Measurements from ENCODE around the gene BTF3. TPM values are rescaled to one million over a fixed set of nuclear protein-coding genes. Genes with fewer than 3 reads are reported as not detected.

BTF3 gene
- total and polyA plus RNA-seq, 2 donors (not counting 3 experiments of a cell fraction or from before 2014, with no cell fraction given), result 325 to 637 TPM

- TF ChIP-seq EZH2 (IDR thresholded peaks at IDR 0.05; ENCODE audit: borderline replicate concordance, low read depth, low read length, severe bottlenecking), result no peak
- TF ChIP-seq FOS (IDR thresholded peaks at IDR 0.05; ENCODE audit: borderline replicate concordance, insufficient read depth, low read length), result no peak
- no peak for TF ChIP-seq JUN (IDR thresholded peaks at IDR 0.05; ENCODE audit: borderline replicate concordance, insufficient read depth, insufficient read length, low read depth)
- no peak for TF ChIP-seq MYC (IDR thresholded peaks at IDR 0.05; ENCODE audit: low read depth, low read length)
- TF ChIP-seq POLR2AphosphoS5 (IDR thresholded peaks at IDR 0.05; ENCODE audit: insufficient read depth, low read depth, low read length), result no peak
- TF ChIP-seq MAX (IDR thresholded peaks at IDR 0.05; ENCODE audit: insufficient read depth, insufficient read length), result no peak
- no peak for TF ChIP-seq CTCF (IDR thresholded peaks at IDR 0.05; ENCODE audit: extremely low read depth in 1 of 2, insufficient read depth in 1 of 2, low read depth in 1 of 2, low read length in 2 of 2)
- no peak for TF ChIP-seq POLR2A (IDR thresholded peaks at IDR 0.05; ENCODE audit: low read depth, low read length)
- TF ChIP-seq GATA2 (IDR thresholded peaks at IDR 0.05; ENCODE audit: insufficient read depth, insufficient read length, low read depth, low read length), result no peak
- Histone ChIP-seq H3K9ac (replicated peaks; ENCODE audit: extremely low read depth, insufficient read depth, low read length) (no peak overlapping the region), H3K27ac (ENCODE audit: insufficient read depth, low read depth, low read length) (no peak overlapping the region), H3K9me1 (replicated peaks; ENCODE audit: control insufficient read depth, extremely low read depth, insufficient read depth, low read length) (no peaks in the 10 kb centered on the region), H3K79me2 (ENCODE audit: control insufficient read depth, insufficient read depth, low read length) (no peaks in the 10 kb centered on the region), H3K4me3 (replicated peaks in 1 of 3; ENCODE audit: insufficient read depth in 1 of 3, low read depth in 1 of 3, low read length in 3 of 3) (no peak overlapping the region), H3K36me3 (ENCODE audit: control insufficient read depth in 2 of 2, extremely low read depth in 1 of 2, insufficient read depth in 2 of 2, low read length in 2 of 2) (no peaks in the 10 kb centered on the region), H3K4me2 (ENCODE audit: insufficient read depth, low read length) (no peak overlapping the region), H3K27me3 (ENCODE audit: control insufficient read depth in 2 of 2, insufficient read depth in 2 of 2, low read length in 2 of 2) (peaks cover 0 to 3% of the 10 kb centered on the region in 2 experiments), H3K9me3 (replicated peaks; ENCODE audit: control insufficient read depth, insufficient read depth, low read length) (no peaks in the 10 kb centered on the region), H2AFZ (ENCODE audit: low read depth, low read length) (no peak overlapping the region), H3K4me1 (ENCODE audit: control insufficient read depth, extremely low read depth, insufficient read depth, low read length) (no peaks in the 10 kb centered on the region), H4K20me1 (replicated peaks; ENCODE audit: control insufficient read depth, extremely low read depth, insufficient read depth, low read length) (no peaks in the 10 kb centered on the region)
- FAIRE-seq, result no peak
- dilution Hi-C loops (cut with MboI; ENCODE audit: extremely low pct_ligation_motif_present, low sequenced_read_pairs) (no loop called here), intact Hi-C loops (cut with micrococcal nuclease) (no loop called here)
- POLR2A ChIA-PET, result no interaction called here
- CTCF ChIA-PET, result no interaction called here
- no peak for DNase-seq (ENCODE audit: low read depth, low spot score)
- BruUV-seq (replicated peaks), result no TSS peak
Observed at GRCh38 chr5:73552642-73553041, 54.4 kb downstream of the BTF3 start.

Other genes with a start within 250 kb of the BTF3 start
- gene FOXD1, start 49.7 kb upstream of the BTF3 start, total RNA-seq, result 0.14 and 0.20 TPM in 2 replicates
- 0.06 TPM in 1 of 2 replicates, not detected in the other for gene FOXD1, start 49.7 kb upstream of the BTF3 start, polyA plus RNA-seq
- 17.2 and 19.5 TPM in 2 replicates for gene ANKRA2, start 67.2 kb downstream of the BTF3 start, total RNA-seq
- 8.5 and 8.6 TPM in 2 replicates for gene ANKRA2, start 67.2 kb downstream of the BTF3 start, polyA plus RNA-seq
- gene UTP15, start 67.3 kb downstream of the BTF3 start, total RNA-seq, result 24.8 and 25.2 TPM in 2 replicates
- gene UTP15, start 67.3 kb downstream of the BTF3 start, polyA plus RNA-seq, result 9.2 and 11.7 TPM in 2 replicates
- 108 and 116 TPM in 2 replicates for gene ARHGEF28, start 127.8 kb downstream of the BTF3 start, total RNA-seq
- 23.7 and 29.5 TPM in 2 replicates for gene ARHGEF28, start 127.8 kb downstream of the BTF3 start, polyA plus RNA-seq

Measured in endothelial cell of umbilical vein (primary cell).